Naive thymus-derived CD8-positive, alpha-beta T cell (primary cell): Measurements from ENCODE around the gene ERC2. TPM values are rescaled to one million over a fixed set of nuclear protein-coding genes. Genes with fewer than 3 reads are reported as not detected.

Experiments used
- ATAC-seq, 2 donors: fragments of 150-1000 bp; cut with Tn5 transposase in 1 of 2; sonication (Bioruptor Pico), chemical (Tn5 transposase) in 1 of 2; 1 replicate in 1 of 2; 2 replicates in 1 of 2; pipeline ENCODE4 v1.10.0; 2021; ENCODE audit warnings: mild to moderate bottlenecking in 2 of 2, moderate library complexity in 2 of 2
- POLR2A ChIA-PET: fragments of 350-600 bp; sonication (Branson Sonifier 250); formaldehyde crosslinking; loops from one replicate; lab custom pipeline; 2021; ENCODE audit warnings: antibody characterized with exemption; lab: Charles Lee
- DNase-seq, 10 donors: peaks; one replicate each; pipeline versions ENCODE4 v3.0.0 to v3.0.0-alpha.2; 2020 to 2022
- H3K27ac Mint-ChIP-seq, 10 donors: one replicate each; pipeline ENCODE4 v1.8.0; 2020 to 2022; ENCODE audit warnings: mild to moderate bottlenecking in 10 of 10, mixed read lengths in 10 of 10, moderate library complexity in 4 of 10, inconsistent platforms in 1 of 10
- H3K27me3 Mint-ChIP-seq, 5 donors: one replicate each; pipeline ENCODE4 v1.8.0; 2021 to 2022; ENCODE audit warnings: mixed read lengths in 5 of 5
- H3K36me3 Mint-ChIP-seq, 3 donors: one replicate each; pipeline ENCODE4 v1.8.0; 2020 to 2022; ENCODE audit warnings: mixed read lengths in 3 of 3, mild to moderate bottlenecking in 2 of 3, inconsistent platforms in 1 of 3
- H3K4me1 Mint-ChIP-seq, 4 donors: one replicate each; pipeline ENCODE4 v1.8.0; 2021 to 2022; ENCODE audit warnings: mixed read lengths in 4 of 4
- H3K4me3 Mint-ChIP-seq, 10 donors: one replicate each; pipeline ENCODE4 v1.8.0; 2020 to 2022; ENCODE audit warnings: mild to moderate bottlenecking in 10 of 10, mixed read lengths in 10 of 10, moderate library complexity in 6 of 10, inconsistent platforms in 1 of 10
- H3K9me3 Mint-ChIP-seq, 9 donors: one replicate each; pipeline ENCODE4 v1.8.0; 2020 to 2022; ENCODE audit warnings: mixed read lengths in 9 of 9, mild to moderate bottlenecking in 3 of 9, inconsistent platforms in 1 of 9, moderate library complexity in 1 of 9
- polyA plus RNA-seq, 3 donors: library from polyadenylated mRNA; unstranded; fragments of 300-500 nt; fragmentation: Illumina TruSeq; gene quantifications; one replicate each; pipeline ENCODE4 v1.2.3, GENCODE V29; 2021
- total RNA-seq, 8 experiments: library from RNA in 2 of 8; stranded (reverse) in 2 of 8; gene quantifications; one replicate each; pipeline ENCODE4 v1.2.3 and lab custom pipeline; 2021 to 2026

Gene ERC2
- total and polyA plus RNA-seq, 5 experiments from 2014 or later, result 0.05 to 0.29 TPM; not detected in 3

DNA sequence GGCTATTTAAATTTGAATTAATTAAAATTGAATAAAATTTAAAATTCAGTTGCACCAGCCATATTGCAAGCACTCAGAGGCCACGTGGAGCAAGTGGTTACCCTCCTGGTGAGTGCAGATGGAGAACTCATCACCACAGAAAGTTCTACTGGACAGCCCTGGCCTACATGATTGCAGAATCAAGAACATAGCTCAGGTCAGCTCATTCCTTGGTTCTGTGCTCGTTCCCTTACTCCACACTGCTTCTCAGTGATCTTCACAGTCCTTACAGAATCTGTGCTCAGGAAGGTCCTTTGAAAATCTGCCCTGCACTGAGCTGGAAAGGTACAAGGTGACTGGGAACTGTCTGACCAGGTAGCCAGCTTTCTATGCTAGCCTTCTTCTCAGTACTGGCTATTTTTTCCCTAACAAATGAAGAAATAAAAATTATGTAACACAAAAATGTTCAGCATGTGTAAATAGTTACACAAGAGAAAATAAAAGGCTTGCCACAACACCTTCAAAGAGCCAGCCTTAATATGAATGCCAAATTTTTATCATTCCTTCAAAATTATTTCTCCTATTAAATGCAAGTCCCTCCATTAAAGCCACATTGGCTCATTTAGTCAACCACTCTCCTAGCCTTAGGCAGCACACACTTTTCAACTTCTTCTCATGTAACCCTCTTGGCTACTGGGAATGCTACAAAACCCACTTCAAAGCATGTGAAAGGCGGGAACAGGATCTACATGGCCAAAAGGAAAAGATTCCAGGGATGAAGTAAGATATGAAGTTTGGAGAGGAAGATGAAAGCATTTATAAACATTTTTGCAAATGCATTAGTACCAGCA, 654.8 kb downstream of the ERC2 start:
- POLR2A ChIA-PET, result no interaction called here
- no peak overlapping the region for H3K4me3 Mint-ChIP-seq
- ATAC-seq, result no peak
- no peaks in the 10 kb centered on the region for H3K36me3 Mint-ChIP-seq
- no peaks in the 10 kb centered on the region for H3K9me3 Mint-ChIP-seq
- H3K27ac Mint-ChIP-seq, result no peak overlapping the region
- no peak for DNase-seq
- H3K27me3 Mint-ChIP-seq, result peaks cover 0 to 1% (median 0%) of the 10 kb centered on the region in 5 donors
- H3K4me1 Mint-ChIP-seq, result no peaks in the 10 kb centered on the region

DNA sequence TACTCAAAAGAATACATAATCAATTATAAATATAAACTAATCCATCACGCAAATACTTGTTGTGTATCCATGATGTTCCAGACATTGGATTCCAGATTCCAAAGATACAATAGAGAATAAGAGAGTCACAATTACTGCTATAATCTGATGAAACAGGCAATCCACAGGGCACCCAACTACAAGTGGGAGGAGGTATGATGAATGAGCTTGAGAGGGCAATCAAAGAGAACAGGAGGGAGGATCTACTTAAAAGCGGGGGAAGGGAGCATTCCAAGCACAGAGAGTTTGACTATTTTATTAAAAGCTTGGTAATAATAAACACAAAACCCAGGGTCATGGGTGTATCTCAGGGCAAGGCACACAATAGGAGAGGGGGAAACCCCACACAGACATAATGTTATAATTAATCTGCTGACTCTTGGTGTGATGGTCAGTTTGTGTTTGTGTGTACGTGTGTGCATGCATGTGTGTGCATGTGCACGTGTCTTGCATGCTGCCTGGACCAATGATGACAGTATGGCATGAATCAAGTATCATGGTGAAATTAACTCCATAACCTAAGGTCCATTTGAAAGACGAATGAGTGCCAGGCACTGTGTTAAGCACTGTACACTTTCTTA, 655.8 kb downstream of the ERC2 start:
- no peak overlapping the region for H3K27ac Mint-ChIP-seq
- ATAC-seq (no peak), DNase-seq (no peak)
- H3K4me3 Mint-ChIP-seq, result no peak overlapping the region
- no peaks in the 10 kb centered on the region for H3K4me1 Mint-ChIP-seq
- POLR2A ChIA-PET, result no interaction called here
- no peaks in the 10 kb centered on the region for H3K36me3 Mint-ChIP-seq
- peaks cover 0 to 1% (median 0%) of the 10 kb centered on the region in 5 donors for H3K27me3 Mint-ChIP-seq
- H3K9me3 Mint-ChIP-seq, result no peaks in the 10 kb centered on the region

DNA sequence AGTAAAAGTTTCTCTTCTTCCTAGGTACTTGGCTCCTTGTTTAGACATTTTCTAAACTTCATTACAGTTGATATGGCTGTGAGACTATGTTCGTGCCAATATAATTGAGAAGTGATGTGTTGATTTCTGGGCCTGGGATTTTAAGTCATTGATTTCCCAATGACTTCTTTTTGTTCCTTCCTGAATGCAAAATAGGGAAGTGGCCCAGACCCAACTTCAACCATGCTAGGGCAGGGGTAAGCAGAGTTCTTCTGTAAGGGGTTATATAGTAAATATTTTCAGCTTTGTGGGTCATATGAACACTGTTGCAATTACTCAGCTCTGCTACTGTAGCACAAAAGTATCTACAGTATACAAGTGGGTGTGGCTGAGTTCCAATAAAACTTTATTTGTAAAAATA, 661.1 kb downstream of the ERC2 start:
- H3K27ac Mint-ChIP-seq, result no peak overlapping the region
- H3K9me3 Mint-ChIP-seq, result peaks cover 0 to 6% (median 0%) of the 10 kb centered on the region in 9 donors
- H3K27me3 Mint-ChIP-seq, result no peaks in the 10 kb centered on the region
- DNase-seq, result no peak
- no peaks in the 10 kb centered on the region for H3K4me1 Mint-ChIP-seq
- no peaks in the 10 kb centered on the region for H3K36me3 Mint-ChIP-seq
- POLR2A ChIA-PET, result no interaction called here
- no peak overlapping the region for H3K4me3 Mint-ChIP-seq
- no peak for ATAC-seq

DNA sequence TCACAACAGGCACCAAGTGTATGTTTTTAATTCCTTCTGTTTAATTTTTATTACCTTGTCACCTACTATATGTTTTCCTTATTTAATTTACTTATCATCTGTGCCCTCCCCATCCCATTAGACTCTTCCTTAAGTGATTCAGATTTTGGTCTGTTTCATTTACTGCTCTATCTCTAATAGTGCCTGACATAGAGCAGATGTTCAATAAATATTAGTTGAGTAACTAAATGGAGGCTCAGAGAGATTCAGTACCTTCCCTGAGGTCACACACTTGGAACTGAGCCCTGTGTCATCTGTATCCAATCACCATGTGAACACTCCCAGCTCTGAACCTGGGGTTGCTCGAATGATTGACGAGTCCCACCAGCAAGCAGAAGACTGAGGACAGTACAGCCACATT, 663.1 kb downstream of the ERC2 start:
- H3K4me3 Mint-ChIP-seq, result no peak overlapping the region
- peaks cover 0 to 6% (median 0%) of the 10 kb centered on the region in 9 donors for H3K9me3 Mint-ChIP-seq
- no peak for DNase-seq
- H3K27ac Mint-ChIP-seq, result no peak overlapping the region
- no peak for ATAC-seq
- POLR2A ChIA-PET, result no interaction called here
- peaks cover 0 to 1% (median 0%) of the 10 kb centered on the region in 5 donors for H3K27me3 Mint-ChIP-seq
- no peaks in the 10 kb centered on the region for H3K4me1 Mint-ChIP-seq
- H3K36me3 Mint-ChIP-seq, result no peaks in the 10 kb centered on the region

DNA sequence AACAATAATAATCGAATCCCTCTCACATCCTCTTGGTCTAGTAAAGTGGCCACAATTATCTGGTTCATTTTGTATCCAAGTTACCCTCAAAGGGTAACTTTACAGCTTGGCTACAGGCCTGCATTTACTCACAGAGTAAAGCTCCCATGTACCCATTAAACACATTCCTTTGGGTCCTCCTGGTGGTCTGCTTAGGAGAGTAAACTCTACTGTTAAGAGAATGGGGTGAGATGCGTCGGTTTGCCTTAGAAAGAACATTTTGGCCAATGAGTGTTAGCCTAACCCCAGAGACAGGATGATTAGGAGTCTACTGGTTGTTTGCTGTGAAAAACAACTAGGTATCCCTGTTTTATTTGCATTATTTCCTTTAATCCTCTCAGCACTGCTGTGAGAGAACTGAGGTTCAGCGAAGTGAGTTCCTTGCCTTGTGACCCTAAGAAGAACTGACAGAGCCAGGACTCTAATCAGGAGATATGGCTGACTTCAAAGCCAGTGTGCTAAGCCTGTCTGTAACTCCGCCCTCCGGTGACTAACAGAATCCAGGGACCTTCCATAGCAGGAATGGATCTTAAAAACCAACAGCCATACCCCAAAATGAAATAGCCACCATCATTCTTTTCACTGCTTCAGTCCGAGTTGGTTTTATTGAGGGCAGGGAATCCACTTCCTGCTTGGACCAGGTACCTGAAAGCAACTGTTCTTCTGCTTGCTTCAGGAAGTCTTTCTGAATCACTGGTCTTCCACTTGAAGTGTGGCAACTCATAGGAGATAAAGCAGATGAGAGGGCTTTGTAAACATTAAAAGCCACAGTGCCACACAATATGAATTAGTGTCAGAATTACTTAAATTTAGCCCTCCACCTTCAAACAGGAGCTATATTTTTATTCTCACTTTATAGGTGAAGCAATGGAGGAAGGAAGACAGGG, 663.8 kb downstream of the ERC2 start:
- POLR2A ChIA-PET, result no interaction called here
- Mint-ChIP-seq H3K27ac (no peak overlapping the region), H3K36me3 (no peaks in the 10 kb centered on the region), H3K4me3 (no peak overlapping the region), H3K9me3 (peaks cover 0 to 6% (median 0%) of the 10 kb centered on the region in 9 donors), H3K4me1 (no peaks in the 10 kb centered on the region), H3K27me3 (peaks cover 0 to 1% (median 0%) of the 10 kb centered on the region in 5 donors)
- ATAC-seq (no peak), DNase-seq (no peak)

DNA sequence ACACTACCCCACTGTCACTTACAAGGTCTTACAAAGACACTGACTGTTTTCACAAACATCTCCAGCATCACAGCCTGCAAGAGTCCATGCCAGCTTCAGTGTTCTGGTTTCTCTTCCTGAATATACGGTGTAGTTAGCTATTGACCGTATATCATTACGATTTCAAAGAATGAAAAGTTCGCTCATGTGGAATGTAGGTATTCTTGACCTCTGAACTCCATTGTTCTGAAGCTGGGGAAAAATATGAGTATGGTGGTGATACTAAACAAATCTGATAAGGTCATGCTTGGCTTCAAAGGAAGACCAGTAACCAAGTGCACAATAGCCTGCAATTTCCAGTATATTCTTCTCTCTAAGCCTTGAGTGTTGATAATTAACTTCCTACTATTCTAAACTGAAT, 665.5 kb downstream of the ERC2 start:
- POLR2A ChIA-PET, result no interaction called here
- no peak for ATAC-seq
- Mint-ChIP-seq H3K4me3 (no peak overlapping the region), H3K36me3 (no peaks in the 10 kb centered on the region), H3K9me3 (peaks cover 0 to 9% (median 4%) of the 10 kb centered on the region in 9 donors), H3K27ac (no peak overlapping the region), H3K27me3 (peaks cover 0 to 4% (median 0%) of the 10 kb centered on the region in 5 donors), H3K4me1 (no peaks in the 10 kb centered on the region)
- no peak for DNase-seq

DNA sequence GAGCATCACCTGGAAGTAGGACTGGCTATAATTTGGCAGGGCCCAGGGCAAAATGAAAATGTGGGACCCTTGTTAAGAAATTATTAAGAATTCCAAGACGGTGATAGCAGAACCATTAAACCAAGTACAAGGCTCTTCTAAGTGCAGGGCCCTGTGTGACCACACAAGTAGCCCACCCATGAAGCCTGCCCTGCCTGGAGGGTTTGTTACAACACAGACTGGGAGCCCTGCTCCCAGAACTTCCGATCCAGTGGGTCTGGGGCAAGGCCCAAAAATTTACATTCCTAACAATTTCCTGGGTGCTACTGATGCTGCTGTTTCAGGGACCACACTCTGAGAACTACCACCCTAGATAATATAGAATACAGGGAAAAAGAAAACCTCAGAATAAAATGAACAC, 666.6 kb downstream of the ERC2 start:
- Mint-ChIP-seq H3K4me3 (no peak overlapping the region), H3K27me3 (peaks cover 0 to 5% (median 0%) of the 10 kb centered on the region in 5 donors), H3K9me3 (peaks cover 0 to 11% (median 3%) of the 10 kb centered on the region in 9 donors), H3K36me3 (no peaks in the 10 kb centered on the region), H3K27ac (no peak overlapping the region), H3K4me1 (no peaks in the 10 kb centered on the region)
- no peak for ATAC-seq
- no peak for DNase-seq
- POLR2A ChIA-PET, result no interaction called here

DNA sequence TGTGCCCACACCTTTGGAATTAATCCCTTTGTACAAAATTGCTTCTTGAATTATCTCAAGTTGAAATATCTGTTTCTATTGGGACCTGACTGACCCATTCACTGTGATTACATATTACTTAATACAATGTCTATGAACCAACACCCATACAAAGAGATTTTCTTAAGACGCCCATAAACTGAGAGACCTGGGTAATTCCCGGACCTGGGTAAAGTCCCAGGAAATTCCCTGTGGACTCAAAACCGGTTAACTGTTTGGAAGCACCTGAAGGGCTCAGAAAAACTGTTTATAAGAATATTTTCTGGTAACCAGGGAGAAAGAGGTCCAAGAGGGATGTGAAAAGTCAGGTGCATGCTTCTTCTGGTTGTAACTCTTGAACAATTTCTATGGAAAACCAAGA, 667.2 kb downstream of the ERC2 start:
- Mint-ChIP-seq H3K27me3 (peaks cover 0 to 6% (median under 1%) of the 10 kb centered on the region in 5 donors), H3K4me3 (no peak overlapping the region), H3K27ac (no peak overlapping the region), H3K4me1 (no peaks in the 10 kb centered on the region), H3K9me3 (peaks cover 0 to 11% (median 3%) of the 10 kb centered on the region in 9 donors), H3K36me3 (no peaks in the 10 kb centered on the region)
- ATAC-seq (no peak), DNase-seq (no peak)
- POLR2A ChIA-PET, result no interaction called here

DNA sequence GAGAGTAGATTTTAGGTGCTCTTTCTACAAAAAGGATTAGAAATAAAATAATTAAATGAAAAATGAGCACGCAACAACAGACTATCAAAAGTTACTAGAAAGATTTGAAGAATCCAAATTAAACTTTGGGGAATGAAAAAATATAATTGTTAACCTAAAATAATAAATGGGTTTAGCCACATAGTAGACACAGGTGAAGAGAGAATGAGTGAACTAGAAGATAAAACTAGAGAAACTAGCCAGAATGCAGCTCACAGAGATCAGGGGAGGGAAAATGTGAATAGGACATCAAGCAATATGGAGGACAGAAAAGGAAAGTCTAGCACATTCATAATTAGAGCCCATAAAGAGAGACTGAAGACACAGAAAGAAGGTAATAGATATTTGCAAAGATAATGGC, 670.5 kb downstream of the ERC2 start:
- Mint-ChIP-seq H3K36me3 (no peaks in the 10 kb centered on the region), H3K27ac (no peak overlapping the region), H3K4me1 (no peaks in the 10 kb centered on the region), H3K27me3 (peaks cover 0 to 15% (median 4%) of the 10 kb centered on the region in 5 donors), H3K4me3 (no peak overlapping the region), H3K9me3 (peaks cover 0 to 17% (median 0%) of the 10 kb centered on the region in 9 donors)
- POLR2A ChIA-PET, result no interaction called here
- DNase-seq (no peak), ATAC-seq (no peak)

DNA sequence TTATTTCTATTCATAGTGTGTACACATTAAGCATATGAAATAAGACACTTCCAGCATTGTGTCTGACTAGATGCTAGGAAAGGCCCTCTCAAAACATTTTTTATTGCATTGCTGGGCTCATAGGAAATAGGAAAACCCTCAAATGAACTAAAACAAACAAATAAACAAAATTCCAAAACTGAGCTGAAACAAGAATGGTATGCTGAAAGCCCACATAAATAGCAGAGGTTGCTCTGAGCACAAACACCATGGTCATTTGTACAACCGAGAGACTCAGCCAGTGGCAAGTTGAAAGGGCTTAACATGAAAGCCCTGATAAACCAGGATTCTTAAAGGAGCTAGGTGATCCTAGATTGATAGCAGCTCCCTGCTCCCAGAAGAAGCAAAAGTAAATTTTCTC, 671.2 kb downstream of the ERC2 start:
- no peak overlapping the region for H3K27ac Mint-ChIP-seq
- DNase-seq (no peak), ATAC-seq (no peak)
- peaks cover 0 to 17% (median 0%) of the 10 kb centered on the region in 9 donors for H3K9me3 Mint-ChIP-seq
- H3K4me3 Mint-ChIP-seq, result no peak overlapping the region
- POLR2A ChIA-PET, result no interaction called here
- H3K27me3 Mint-ChIP-seq, result peaks cover 0 to 15% (median 4%) of the 10 kb centered on the region in 5 donors
- no peaks in the 10 kb centered on the region for H3K4me1 Mint-ChIP-seq
- no peaks in the 10 kb centered on the region for H3K36me3 Mint-ChIP-seq

DNA sequence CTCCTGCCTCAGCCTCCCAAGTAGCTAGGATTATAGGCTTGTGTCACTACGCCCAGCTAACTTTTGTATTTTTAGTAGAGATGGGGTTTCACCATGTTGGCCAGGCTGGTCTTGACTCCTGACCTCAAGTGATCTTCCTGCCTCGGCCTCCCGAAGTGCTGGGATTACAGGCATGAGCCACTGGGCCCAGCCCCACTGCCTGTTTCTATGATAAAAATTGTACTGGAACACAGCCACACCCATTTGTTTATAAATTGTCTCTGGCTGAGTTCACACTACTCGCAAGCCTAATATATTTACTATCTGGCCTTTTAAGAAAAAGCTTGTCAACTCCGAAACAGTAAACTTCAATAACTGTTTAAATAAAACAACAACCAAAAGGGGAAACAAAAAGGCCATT, 671.7 kb downstream of the ERC2 start:
- POLR2A ChIA-PET, result no interaction called here
- no peak for DNase-seq
- no peak overlapping the region for H3K27ac Mint-ChIP-seq
- H3K9me3 Mint-ChIP-seq, result peaks cover 0 to 17% (median 0%) of the 10 kb centered on the region in 9 donors
- no peaks in the 10 kb centered on the region for H3K36me3 Mint-ChIP-seq
- ATAC-seq, result no peak
- peaks cover 0 to 15% (median 4%) of the 10 kb centered on the region in 5 donors for H3K27me3 Mint-ChIP-seq
- H3K4me1 Mint-ChIP-seq, result no peaks in the 10 kb centered on the region
- H3K4me3 Mint-ChIP-seq, result no peak overlapping the region

DNA sequence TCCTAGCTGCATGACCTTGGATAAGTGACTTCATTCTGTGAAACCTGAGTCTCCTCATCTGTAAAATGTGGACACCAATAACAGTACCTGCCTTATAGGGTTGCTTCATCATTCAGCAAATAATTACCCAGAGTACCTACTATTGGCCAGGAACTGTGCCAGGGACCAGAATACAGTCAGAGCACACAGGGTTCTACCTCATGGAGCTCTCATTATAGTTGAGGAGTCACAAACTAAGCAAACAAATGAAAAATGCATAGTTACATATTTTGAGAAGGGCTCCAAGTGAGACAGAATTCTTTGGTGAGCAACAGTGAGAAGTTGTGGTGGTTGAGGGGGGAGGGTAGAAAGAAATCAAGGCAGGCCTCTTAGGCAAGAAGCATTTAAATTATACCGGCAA, 672.5 kb downstream of the ERC2 start:
- H3K27me3 Mint-ChIP-seq, result peaks cover 0 to 15% (median 2%) of the 10 kb centered on the region in 5 donors
- ATAC-seq, result no peak
- POLR2A ChIA-PET, result no interaction called here

More for the DNA sequence above, 672.5 kb downstream of the ERC2 start:
- H3K9me3 Mint-ChIP-seq, result peaks cover 0 to 17% (median 0%) of the 10 kb centered on the region in 9 donors
- DNase-seq, result no peak
- no peak overlapping the region for H3K27ac Mint-ChIP-seq
- H3K4me1 Mint-ChIP-seq, result no peaks in the 10 kb centered on the region
- no peak overlapping the region for H3K4me3 Mint-ChIP-seq
- H3K36me3 Mint-ChIP-seq, result no peaks in the 10 kb centered on the region
